OCI-LY3 (cell line): ENCODE measurements around the gene ATG4D.
"Not testable (repeated sequence)": the region's sequence is repeated elsewhere in the genome, so short reads cannot be mapped to it uniquely, and the experiment has no call there.

Experiments used
- H2AFZ ChIP-seq: fragments of 200-600, 300-600 bp; shearing (Covaris generic); 2 replicates; pipeline ENCODE4 v1.6.0; 2014; ENCODE audit warnings: antibody characterized with exemption, low read depth, low read length
- H3K27ac ChIP-seq: fragments of 200-600, 300-600 bp; sonication (generic); 2 replicates; pipeline ENCODE4 v1.5.1; 2014; ENCODE audit warnings: mild to moderate bottlenecking, low read length, moderate library complexity, mixed read lengths
- H3K27me3 ChIP-seq: fragments of 200-600, 300-600 bp; sonication (generic); 2 replicates; pipeline ENCODE4 v1.6.1; 2014; ENCODE audit warnings: low read depth, low read length, mixed read lengths
- H3K36me3 ChIP-seq: fragments of 200-600, 300-600 bp; sonication (generic); replicated peaks from 2 replicates; pipeline ENCODE3; 2014; ENCODE audit warnings: low read depth, low read length, mixed read lengths
- H3K4me1 ChIP-seq: fragments of 300-600, 200-600 bp; sonication (generic); 2 replicates; pipeline ENCODE4 v1.6.1; 2014; ENCODE audit warnings: low read length, mixed read lengths
- H3K4me2 ChIP-seq: fragments of 200-600, 300-600 bp; sonication (generic); 2 replicates; pipeline ENCODE4 v1.6.1; 2014; ENCODE audit warnings: low read length, mixed read lengths
- H3K4me3 ChIP-seq: fragments of 300-600, 200-600 bp; sonication (generic); 2 replicates; pipeline ENCODE4 v1.5.1; 2014; ENCODE audit warnings: antibody characterized with exemption, mild to moderate bottlenecking, low read length, moderate library complexity
- H3K79me2 ChIP-seq: fragments of 300-600, 200-600 bp; shearing (Covaris generic); 2 replicates; pipeline ENCODE4 v1.6.1; 2014; ENCODE audit warnings: mild to moderate bottlenecking, low read length, mixed read lengths
- H3K9ac ChIP-seq: fragments of 300-600, 200-600 bp; shearing (Covaris generic); 2 replicates; pipeline ENCODE4 v1.6.0; 2014; ENCODE audit warnings: mild to moderate bottlenecking, low read length, moderate library complexity
- H3K9me3 ChIP-seq: fragments of 200-600, 300-600 bp; shearing (Covaris generic); 2 replicates; pipeline ENCODE4 v1.6.1; 2014; ENCODE audit warnings: low read length, mixed read lengths; ENCODE audit not compliant: insufficient read depth
- H4K20me1 ChIP-seq: fragments of 200-600, 300-600 bp; sonication (generic); 2 replicates; pipeline ENCODE4 v1.6.1; 2016; ENCODE audit warnings: low read length, mixed read lengths; ENCODE audit not compliant: insufficient read depth
- EZH2phosphoT487 ChIP-seq: fragments of 200-600 bp; shearing (Covaris generic); IDR thresholded peaks from 2 replicates; pipeline ENCODE4 v1.6.1; 2018; ENCODE audit warnings: antibody characterized with exemption, mixed run types, low read depth
- TF ChIP-seq, protein P1 (sequence below): fragments of 200-600, 300-600 bp; sonication (generic); IDR thresholded peaks from 2 replicates; pipeline ENCODE4 v1.5.1; 2014; ENCODE audit warnings: antibody characterized with exemption, low read length, low read depth

The ATG4D gene

DNA sequence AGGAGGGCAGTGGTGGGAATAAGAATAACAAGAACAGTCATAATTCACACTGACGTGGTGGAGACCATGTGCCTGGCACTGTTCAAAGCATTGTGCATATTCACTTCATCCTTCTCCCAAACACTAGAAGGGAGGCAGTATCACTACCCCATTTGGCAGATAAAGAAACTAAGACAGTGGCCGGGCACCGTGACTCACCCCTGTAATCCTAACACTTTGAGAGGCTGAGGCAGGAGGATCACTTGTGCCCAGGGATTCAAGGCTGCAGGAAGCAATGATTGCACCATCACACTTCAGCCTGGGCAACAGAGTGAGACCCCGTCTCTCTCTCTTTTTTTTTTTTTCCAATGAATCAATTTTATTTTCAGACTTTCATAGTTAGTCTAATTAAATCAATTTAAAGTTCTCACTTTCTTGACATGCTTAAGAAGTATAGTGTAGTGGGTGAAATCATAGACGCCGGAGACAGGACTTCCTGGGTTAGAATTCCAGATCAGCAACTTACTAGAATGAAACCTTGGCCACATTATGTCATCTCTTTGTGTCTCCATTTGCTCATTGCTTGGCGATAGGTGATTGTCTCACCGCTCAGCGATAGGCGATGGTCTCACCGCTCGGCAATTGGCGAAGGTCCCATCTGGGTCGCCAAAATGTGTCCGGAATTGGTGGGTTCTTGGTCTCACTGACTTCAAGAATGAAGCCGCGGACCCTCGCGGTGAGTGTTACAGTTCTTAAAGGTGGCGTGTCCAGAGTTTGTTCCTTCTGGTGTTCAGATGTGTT lies 5.3 kb upstream of the ATG4D start:
- H3K4me2 ChIP-seq, result no peak overlapping the region
- no peak overlapping the region for H3K9ac ChIP-seq
- H3K27ac ChIP-seq, result no peak overlapping the region
- no peak overlapping the region for H3K4me3 ChIP-seq
- H3K27me3 ChIP-seq, result peaks cover 23% of the 10 kb centered on the region
- H3K4me1 ChIP-seq, result peaks cover 4% of the 10 kb centered on the region; the same call in 1 of the 2 replicates
- no peaks in the 10 kb centered on the region for H3K36me3 ChIP-seq
- no peaks in the 10 kb centered on the region for H4K20me1 ChIP-seq
- H3K79me2 ChIP-seq, result no peaks in the 10 kb centered on the region
- H2AFZ ChIP-seq, result no peak overlapping the region
- TF ChIP-seq, protein P1, sequence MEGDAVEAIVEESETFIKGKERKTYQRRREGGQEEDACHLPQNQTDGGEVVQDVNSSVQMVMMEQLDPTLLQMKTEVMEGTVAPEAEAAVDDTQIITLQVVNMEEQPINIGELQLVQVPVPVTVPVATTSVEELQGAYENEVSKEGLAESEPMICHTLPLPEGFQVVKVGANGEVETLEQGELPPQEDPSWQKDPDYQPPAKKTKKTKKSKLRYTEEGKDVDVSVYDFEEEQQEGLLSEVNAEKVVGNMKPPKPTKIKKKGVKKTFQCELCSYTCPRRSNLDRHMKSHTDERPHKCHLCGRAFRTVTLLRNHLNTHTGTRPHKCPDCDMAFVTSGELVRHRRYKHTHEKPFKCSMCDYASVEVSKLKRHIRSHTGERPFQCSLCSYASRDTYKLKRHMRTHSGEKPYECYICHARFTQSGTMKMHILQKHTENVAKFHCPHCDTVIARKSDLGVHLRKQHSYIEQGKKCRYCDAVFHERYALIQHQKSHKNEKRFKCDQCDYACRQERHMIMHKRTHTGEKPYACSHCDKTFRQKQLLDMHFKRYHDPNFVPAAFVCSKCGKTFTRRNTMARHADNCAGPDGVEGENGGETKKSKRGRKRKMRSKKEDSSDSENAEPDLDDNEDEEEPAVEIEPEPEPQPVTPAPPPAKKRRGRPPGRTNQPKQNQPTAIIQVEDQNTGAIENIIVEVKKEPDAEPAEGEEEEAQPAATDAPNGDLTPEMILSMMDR, result no peak
- no peak for TF ChIP-seq EZH2phosphoT487
- no peaks in the 10 kb centered on the region for H3K9me3 ChIP-seq

DNA sequence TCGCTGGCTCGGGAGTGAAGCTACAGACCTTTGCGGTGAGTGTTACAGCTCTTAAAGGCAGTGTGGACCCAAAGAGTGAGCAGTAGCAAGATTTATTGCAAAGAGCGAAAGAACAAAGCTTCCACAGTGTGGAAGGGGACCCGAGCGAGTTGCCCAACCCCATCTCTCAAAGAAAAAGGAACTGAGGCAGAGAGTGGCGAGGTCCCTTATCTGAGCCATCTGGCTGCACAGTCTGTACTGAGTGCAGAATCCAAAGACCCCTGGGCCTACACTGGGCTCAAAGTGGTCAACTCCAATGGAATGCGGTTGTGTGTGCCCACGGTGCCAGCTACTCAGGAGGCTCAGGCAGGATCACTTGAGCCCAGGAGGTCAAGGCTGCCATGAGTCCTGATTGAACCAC lies 4.7 kb upstream of the ATG4D start:
- H3K9ac ChIP-seq, H2AFZ ChIP-seq, H3K4me3 ChIP-seq, H3K27ac ChIP-seq, H3K4me1 ChIP-seq, H3K9me3 ChIP-seq, H3K79me2 ChIP-seq, H3K4me2 ChIP-seq, H3K36me3 ChIP-seq, H4K20me1 ChIP-seq: not testable (repeated sequence)
- H3K27me3 ChIP-seq, result peaks cover 18% of the 10 kb centered on the region

DNA sequence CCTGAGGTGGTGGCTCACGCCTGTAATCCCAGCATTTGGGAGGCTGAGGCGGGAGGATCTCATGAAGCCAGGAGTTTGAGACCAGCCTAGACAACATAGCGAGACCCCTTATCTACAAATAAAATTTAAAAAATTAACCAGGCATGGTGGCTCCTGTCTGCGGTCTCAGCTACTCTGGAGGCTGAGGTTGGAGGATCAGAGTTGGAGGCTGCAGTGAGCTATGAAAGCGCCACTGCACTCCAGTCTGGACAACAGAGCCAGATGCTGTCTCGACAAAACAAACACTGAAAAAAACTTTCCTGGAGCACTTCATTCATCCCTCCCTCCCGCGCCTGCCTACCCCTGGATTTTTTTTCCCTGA lies 665 bp upstream of the ATG4D start:
- Histone ChIP-seq H3K4me1 (peaks cover 10% of the 10 kb centered on the region), H3K79me2 (peaks cover 12% of the 10 kb centered on the region), H3K4me2 (peak overlapping the region; percentile 73), H3K36me3 (no peaks in the 10 kb centered on the region), H3K27ac (no peak overlapping the region), H2AFZ (peak overlapping the region; percentile 71; the same call in 1 of the 2 replicates), H4K20me1 (no peaks in the 10 kb centered on the region), H3K9me3 (no peaks in the 10 kb centered on the region), H3K9ac (peak overlapping the region; percentile 86), H3K4me3 (peak overlapping the region; percentile 90), H3K27me3 (peaks cover 9% of the 10 kb centered on the region)
- TF ChIP-seq, protein P1, result no peak
- TF ChIP-seq EZH2phosphoT487, result no peak

DNA sequence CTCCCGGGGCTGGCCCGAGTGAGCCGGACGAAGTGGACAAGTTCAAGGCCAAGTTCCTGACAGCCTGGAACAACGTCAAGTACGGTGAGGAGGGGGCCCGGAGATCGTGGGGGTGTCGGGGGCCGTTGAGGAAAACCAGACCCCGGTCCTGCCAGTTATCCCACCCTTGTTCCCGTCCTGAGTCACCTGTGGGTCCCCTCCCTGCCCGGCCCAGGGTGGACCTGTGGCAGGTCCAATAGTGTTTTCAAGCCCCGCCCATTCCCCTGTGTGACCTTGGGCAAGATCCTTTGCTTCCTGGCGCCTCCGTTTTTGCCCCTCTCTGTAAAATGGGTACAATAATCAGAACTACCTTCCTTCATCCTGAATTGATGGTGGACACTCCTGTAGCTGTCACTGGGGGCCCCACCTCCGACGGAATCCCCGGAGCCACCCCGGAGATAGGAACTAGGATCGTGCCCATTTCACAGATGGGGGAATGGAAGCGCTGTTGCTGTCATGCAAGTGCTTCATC lies 593 bp downstream of the ATG4D start:
- H3K36me3 ChIP-seq, result peaks cover 5% of the 10 kb centered on the region
- peaks cover 12% of the 10 kb centered on the region for H3K79me2 ChIP-seq
- H4K20me1 ChIP-seq, result no peaks in the 10 kb centered on the region
- H3K9ac ChIP-seq, result peak overlapping the region; percentile 86
- peaks cover 6% of the 10 kb centered on the region for H3K27me3 ChIP-seq
- H3K27ac ChIP-seq, result no peak overlapping the region; the same call in 1 of the 2 replicates
- peak overlapping the region; percentile 71 for H2AFZ ChIP-seq
- peak overlapping the region; percentile 90 for H3K4me3 ChIP-seq
- peaks cover 7% of the 10 kb centered on the region for H3K4me1 ChIP-seq
- peak overlapping the region; percentile 91 for H3K4me2 ChIP-seq
- H3K9me3 ChIP-seq, result no peaks in the 10 kb centered on the region
- no peak for TF ChIP-seq EZH2phosphoT487
- TF ChIP-seq, protein P1, result no peak
